K562 (cell line): ENCODE results near the gene LSS.

ENCODE experiments used
- ETV5 ChIP-seq: sonication (generic); formaldehyde crosslinking; IDR thresholded peaks from 2 replicates; pipeline ENCODE4 v1.4.0; 2020; ENCODE audit warnings: low read depth, mild to moderate bottlenecking, missing genetic modification reagents
- SAFB2 ChIP-seq: fragments of 200-400 bp; formaldehyde crosslinking; IDR thresholded peaks from 2 replicates; pipeline ENCODE4 v1.6.1; 2018; ENCODE audit warnings: borderline replicate concordance, low read length, low read depth, moderate library complexity; ENCODE audit not compliant: severe bottlenecking
- SIN3A ChIP-seq, 2 experiments: fragments of 150-350 bp in 1 of 2; IDR thresholded peaks; 2 replicates each; pipeline ENCODE4 v1.6.1; 2011 to 2016; ENCODE audit warnings: borderline replicate concordance in 2 of 2, low read depth in 2 of 2, low read length in 2 of 2, mild to moderate bottlenecking in 2 of 2, moderate library complexity in 2 of 2; ENCODE audit not compliant: control insufficient read depth in 1 of 2
- SNAPC5 ChIP-seq: fragments of 250-450 bp; sonication (Bioruptor Pico); IDR thresholded peaks from 2 replicates; pipeline ENCODE4 v1.8.0; 2021; ENCODE audit warnings: moderate library complexity, mild to moderate bottlenecking, inconsistent platforms
- ZBTB2 ChIP-seq: fragments of 450-650 bp; IDR thresholded peaks from 2 replicates; pipeline ENCODE4 v1.6.1; 2016; ENCODE audit warnings: antibody characterized with exemption
- ZNF561 ChIP-seq: fragments of 450-650 bp; formaldehyde crosslinking; conservative IDR thresholded peaks from 2 replicates; pipeline ENCODE4 v1.4.0; 2020; ENCODE audit warnings: mild to moderate bottlenecking, moderate library complexity
- ZNF639 ChIP-seq, 2 experiments: fragments of 200-800 bp in 1 of 2; sonication (Bioruptor generic) in 1 of 2; sonication (generic) in 1 of 2; formaldehyde crosslinking in 1 of 2; IDR thresholded peaks in 1 of 2; conservative IDR thresholded peaks in 1 of 2; 2 replicates each; pipeline versions ENCODE4 v1.5.0 to v1.6.1; 2016 to 2020; ENCODE audit warnings: missing compliant biosample characterization in 1 of 2, missing genetic modification characterization in 1 of 2, missing genetic modification reagents in 1 of 2

GRCh38 chr21:46214478-46215340, 13.9 kb downstream of the LSS start:
- TF ChIP-seq ZNF639 (CRISPR knock-in tag; conservative IDR thresholded peaks at IDR 0.05 in 1 of 2, IDR thresholded peaks at IDR 0.05 in 1 of 2), result no peak
- no peak for TF ChIP-seq ETV5 (CRISPR knock-in tag)
- TF ChIP-seq SAFB2, result no peak
- no peak for TF ChIP-seq SNAPC5 (CRISPR knock-in tag)
- TF ChIP-seq ZBTB2, result no peak
- TF ChIP-seq ZNF561 (CRISPR knock-in tag), result no peak
- TF ChIP-seq SIN3A (IDR thresholded peaks at IDR 0.05; ENCODE audit: borderline replicate concordance in 2 of 2, control insufficient read depth in 1 of 2, low read depth in 2 of 2, low read length in 2 of 2), result no peak
